Stimulated activated CD4-positive, alpha-beta T cell treated with anti-CD3 and anti-CD28 coated beads, TNF-alpha, amount 100 ng/mL, for 4 hours (primary cell): ENCODE results near the gene SYNDIG1.
"Not testable (repeated sequence)": the region's sequence is repeated elsewhere in the genome, so short reads cannot be mapped to it uniquely, and the experiment has no call there.

Experiments used
- DNase-seq, 3 experiments: peaks; one replicate each; pipeline ENCODE4 v3.0.0-alpha.2; 2020; ENCODE audit warnings: low read depth in 3 of 3

The SYNDIG1 gene

DNA sequence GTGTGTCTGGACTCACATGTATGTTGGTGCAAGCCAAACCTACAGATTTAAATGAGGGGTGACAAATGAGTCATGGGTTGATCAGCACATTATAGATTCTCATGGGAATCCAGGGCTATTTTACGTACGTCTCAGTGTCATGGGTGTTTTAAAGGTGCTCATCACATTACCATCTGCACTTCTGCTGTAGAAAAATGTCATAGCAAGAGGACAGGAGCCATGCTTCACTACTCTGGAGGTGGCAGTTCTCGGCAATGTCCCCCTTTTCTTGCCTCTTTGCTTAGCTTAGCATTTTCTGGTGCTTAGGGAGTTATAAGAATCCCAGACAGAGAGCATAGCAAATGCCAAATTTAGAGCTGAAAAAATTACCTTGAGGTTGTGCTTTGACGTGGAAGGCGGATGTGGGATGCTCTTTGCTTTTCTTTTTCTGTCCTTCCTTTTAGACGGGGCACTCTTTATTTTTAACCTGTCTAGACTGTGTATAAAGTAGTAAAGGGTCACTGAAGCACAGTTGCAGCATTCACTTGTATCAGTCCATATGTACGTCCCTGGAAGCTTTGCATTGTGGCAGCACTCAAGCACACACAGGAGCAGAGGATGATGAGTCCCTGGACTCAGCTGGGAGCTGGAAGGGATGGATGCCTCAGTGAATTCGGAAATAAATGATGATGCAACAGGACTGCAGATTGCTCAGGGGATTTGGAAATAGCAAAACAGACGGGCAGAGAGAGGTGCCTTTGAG, 139.7 kb downstream of the SYNDIG1 start:
- no peak for DNase-seq

DNA sequence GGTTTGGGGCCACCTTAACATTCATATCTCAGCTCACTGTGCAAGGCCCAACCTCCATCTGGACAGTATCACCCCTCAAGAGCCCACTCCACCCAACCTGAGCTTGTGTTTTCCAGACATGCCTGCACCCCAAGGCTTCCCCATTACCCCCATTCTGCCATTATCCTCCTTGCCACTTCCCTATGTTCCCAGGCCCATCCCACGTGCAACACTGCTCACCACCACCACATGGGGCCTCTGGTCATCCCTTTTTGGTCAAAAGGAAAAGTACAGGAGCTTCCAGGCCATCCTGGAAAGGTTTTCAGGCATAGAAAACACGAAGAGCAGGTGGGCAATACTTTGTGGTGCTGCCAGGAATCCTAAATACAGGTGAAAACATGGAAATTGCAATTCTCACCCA, 140.3 kb downstream of the SYNDIG1 start:
- DNase-seq: no peak

DNA sequence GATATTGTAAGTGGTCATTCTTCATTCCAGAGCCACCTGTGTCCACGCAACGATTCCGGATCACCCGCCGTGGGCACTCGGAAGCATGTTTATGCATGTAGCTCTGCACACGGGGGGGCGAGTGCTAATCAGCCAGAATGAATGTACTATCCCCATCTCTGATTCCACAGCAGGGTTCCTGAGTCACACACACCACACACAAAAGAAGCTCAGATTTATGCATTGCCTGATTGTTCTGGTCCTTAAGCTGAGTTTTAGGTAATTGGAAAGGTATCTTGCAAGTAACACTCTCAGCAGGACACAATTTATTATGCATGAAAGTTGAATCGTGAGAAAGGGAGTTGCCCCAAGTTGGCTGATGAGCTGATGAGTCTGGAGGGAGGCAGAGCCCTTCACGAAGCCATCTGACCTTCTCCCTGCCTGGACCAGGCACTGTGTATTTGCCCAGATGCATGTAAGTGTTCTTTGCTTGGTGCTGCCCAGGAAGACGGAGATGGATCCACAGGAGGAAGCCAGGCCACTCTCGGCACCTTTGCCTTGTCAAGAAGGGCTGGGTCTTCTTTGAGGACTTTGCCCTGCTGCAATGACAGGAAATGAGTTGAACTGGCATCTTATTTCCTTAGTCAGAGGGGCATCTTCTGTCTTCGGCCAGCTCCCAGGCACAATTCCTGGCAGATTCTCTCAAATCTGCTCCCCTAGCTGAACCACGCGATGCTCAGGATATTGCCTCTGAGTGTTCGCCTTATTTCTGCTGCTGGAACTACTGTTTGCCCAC, 141.1 kb downstream of the SYNDIG1 start:
- no peak for DNase-seq

DNA sequence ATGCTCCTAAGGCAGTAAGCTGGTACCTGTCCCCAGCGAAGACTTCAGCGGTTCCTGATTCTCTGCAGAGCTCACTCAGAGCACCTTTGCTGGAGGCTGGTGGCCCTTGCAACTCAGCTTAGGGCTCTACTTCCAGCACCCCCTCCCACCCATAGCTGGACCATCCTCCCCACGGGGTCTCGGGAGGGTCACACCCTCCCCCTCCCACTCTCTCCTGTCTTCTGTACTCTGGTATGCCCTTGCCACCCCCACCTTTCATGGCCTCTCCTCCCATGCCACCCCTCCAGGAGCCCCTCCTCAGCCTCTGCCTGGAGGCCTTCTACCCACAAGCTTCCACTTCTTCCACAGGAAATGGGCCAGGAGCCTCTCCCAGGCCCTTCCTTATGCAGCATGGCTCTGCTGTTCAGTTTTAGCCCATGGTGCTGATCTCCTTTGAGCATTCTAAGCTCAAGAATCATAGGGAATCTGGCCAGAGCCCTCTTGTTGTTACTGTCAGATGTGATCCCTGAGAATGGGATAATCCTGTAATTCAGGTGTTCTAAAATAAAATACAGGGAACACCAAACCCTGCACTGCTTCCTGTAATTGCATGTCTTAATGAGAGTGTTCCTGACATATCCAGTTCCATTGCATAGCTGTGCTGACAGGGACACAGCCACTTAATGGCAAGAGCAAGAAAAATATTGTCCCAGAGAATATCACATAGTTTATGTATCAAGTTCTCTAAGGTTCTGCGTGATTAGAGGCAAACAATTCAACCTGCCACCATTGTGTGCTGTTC, 142.1 kb downstream of the SYNDIG1 start:
- DNase-seq: no peak

DNA sequence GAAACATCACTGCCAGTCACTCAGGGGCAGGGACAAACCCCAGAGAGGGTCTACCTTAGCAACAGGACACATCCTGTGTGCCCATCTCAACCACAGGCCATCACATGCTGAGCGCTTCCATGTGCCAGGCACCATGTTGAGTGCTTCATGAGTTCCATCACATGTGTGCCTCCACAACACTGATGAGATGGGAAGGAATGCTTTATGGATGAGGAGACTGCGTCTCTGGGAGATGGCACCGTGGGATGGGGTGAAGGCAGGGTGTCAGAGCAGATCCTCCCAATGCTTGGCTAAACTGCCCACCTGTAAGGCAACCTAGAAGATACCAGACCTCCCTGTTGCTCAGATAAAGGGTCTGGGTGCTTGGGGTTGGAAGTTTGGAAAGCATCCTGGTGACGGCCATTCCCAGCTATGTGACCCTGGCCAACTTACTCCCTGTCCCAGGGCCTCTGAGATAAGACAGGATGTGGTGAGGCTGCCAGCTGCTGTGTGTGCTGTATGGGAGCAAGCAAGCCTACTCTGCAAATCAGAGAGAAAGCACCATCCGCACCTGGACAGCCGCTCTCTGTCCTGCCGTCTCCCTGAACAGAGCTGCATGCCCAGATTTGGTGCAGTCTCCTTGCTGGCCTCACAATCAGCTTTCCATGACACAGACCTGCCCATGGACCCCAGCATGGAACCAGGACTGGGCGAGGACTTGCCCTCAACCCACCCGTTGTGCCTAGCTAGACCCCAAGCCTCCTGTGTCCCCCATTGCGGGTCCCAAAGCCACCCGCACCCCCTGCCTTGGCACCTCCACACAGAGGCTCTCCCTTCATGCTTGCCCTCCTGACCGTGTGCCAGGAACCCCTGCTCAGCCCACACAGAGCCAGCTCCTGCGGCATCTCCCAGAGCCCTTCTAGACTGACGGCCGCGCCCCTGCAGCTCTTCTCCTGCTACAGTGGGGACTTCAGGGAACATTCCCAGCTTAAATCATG, 143.7 kb downstream of the SYNDIG1 start:
- no peak for DNase-seq

DNA sequence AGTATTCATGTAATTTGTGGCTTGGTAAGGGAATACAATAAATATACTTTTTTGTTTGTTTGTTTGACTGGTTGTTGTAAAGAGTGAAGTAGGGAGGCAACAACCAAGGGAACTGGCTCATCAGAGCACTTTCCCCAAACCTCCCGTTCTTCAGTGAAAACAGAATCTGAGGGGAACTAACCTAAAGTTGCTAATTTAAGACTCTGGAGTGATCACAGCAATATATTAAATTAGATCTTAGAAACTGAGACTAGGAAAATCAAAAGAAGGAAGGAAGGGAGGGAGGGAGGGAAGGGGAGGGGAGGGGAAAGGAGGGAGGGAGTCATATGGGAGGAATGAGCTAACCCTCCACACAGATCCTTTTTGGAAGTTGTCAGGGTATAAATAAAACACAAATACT, 144.9 kb downstream of the SYNDIG1 start:
- DNase-seq: no peak

DNA sequence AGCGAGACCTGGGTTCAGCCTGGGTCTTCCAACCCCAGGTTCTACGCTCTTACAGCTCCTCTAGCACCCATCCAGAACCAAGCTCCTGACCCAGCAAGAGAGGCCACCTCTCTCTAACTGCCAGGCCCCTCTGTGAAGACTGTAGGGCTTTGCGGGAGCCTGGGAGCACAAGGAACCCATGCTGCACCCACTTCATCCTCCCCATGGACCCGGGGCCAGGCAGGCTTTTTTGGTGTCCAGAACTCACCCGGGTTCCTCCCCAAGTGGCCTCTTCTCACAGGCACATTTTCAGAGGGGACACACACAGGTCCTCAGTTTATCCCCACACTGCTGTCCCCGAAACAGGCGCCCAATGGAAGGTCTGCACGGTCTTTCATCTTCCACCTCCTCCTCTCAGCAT, 145.9 kb downstream of the SYNDIG1 start:
- no peak for DNase-seq

DNA sequence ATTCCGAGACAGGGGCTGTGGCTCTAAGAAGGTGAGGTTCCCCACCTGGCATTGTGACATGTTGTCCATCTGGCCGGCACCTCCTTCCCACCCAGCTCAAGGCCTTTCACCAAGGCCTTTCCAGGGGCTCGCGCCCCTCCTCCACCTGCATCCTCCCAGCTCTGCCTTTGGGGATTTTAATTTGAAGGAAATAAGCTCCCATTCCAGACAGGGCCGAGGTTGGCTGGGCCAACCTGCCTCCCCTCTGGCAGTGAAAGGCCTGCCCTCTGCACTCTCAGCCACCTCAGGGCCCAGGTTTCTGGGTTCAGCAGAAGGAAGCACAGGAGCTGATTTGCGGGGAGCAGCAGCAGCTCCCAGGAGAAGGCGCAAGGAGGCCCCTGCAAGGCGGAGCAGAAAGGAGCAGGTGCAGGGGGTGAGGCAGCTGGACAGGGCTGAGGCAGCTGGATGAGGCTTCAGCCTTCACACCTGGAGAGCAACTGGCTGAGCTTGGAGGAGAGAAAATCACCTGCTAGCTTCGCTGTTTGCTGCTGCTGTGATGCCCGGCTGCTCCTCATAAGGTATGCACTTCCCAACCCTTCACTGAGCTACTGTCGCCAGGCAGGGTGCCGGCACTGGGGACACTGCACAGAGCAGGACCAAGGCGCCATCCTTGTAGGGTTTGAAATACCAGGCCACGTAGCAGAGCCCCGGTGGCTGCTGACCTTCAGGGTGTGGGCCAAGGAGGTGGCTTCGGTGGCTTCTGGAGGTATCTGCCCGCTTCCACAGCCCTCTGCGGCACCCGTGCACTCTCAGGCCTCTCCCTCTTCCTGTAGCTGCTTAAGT, 147.0 kb downstream of the SYNDIG1 start:
- DNase-seq: no peak

DNA sequence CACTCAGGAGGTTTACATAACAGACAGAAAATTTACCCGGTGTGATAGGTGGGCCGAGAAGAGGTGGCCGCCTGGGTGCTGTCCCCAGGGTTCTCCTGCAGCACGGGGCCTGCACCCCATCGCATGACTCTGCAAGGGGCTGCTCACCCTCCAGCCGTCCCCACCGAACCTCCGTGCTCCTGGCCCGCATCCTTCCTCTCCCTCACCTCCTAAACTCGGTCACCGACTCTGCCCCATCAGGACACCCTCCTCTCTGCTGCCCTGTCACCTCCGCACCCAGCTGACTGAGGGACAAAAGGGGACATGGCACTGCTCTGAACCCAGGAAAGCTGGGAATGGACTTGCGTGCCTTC, 147.6 kb downstream of the SYNDIG1 start:
- DNase-seq: no peak

DNA sequence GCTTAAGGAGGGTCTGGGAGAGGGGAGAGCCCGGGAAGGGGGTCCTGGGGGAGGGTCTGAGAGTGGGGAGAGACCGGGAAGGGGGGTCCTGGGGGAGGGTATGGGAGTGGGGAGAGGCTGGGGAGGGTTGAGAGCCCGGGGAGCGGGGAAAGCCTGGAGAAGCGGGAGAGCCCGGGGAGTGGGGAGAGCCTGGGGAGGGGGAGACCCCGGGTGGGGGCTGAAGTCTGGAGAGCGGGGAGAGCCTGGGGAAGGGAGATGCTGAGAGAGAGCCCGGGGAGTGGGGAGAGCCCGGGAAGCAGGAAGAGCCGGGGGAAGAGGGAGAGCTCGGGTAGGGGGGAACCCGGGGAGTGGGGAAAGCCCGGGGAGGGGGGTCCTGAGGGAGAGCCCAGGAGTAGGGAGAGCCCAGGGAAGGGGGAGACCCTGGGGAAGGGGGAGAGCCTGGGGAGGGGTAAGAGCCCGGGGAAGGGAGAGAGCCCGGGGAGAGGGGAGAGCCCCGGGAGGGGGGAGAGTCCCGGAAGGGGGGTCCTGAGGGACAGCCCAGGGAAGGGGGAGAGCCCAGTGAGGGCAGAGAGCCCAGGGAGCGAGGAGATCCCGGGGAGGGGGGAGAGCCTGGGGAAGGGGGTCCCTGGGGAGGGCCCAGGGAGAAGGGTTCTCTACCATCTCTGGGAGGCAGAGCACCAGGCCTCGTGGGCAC, 148.5 kb downstream of the SYNDIG1 start:
- no peak for DNase-seq

DNA sequence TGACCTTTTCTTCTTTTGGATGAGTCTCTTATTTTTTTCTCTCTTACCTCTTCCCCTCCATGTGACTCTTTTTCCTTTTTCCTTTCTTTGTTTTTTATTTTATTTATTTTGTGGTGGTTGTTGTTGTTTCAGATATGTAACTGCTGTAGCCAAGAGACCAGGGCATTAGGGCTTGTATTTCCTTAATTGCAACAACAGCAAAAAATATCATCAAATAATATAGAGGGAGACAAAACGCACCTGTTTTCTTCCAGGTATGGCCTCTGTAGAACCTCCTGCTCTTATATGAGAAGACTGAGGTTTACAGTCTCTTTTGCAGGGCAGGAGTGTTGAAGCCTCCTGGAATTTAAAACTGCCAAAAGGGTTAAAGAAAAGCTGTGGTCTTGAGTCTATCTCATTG, 149.3 kb downstream of the SYNDIG1 start:
- no peak for DNase-seq

DNA sequence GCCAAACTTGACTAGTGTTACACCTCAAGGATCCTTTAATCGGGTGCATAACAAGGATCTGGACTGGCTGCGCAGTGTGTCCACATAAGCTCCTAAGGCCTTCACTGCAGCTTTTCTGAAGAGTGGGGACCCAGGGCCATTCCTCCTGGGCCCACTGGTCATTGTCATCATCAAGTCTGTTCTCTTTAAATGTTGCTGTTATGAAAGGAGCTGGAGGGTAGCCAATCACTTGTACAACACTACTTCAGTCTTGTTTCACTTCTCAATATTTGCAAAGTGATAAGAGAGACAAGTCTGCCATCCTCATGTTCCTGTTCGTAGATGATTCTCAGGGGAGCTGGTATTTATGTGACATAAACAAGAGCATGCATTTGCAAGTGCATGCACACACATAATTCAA, 149.8 kb downstream of the SYNDIG1 start:
- DNase-seq: no peak

DNA sequence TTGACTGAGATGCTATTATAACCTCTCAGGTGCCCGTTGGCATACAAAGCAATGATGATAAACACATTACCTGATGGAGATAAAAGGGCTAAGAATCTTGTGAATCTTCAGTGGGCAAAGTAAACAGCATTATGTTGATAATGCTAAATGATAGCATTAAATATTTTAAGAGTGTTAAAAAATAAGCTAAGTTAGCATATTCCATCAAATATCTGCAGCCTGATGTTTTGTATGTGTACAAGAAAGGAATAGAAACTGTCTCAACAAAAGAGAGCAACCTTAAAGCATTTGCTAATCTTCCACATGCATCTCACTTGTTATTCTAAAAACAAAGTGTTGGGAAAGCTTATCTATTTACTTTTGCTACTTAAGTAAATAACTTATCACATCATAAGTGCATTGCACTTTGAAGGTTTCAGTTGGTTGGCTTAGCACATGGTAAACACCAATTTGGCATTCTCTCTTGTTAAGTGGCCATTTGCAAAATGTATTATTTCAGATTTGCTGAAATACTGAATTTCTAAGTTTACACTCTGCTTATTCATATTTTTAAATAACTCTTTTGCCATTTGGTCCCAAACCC, 151.6 kb downstream of the SYNDIG1 start:
- DNase-seq: no peak

DNA sequence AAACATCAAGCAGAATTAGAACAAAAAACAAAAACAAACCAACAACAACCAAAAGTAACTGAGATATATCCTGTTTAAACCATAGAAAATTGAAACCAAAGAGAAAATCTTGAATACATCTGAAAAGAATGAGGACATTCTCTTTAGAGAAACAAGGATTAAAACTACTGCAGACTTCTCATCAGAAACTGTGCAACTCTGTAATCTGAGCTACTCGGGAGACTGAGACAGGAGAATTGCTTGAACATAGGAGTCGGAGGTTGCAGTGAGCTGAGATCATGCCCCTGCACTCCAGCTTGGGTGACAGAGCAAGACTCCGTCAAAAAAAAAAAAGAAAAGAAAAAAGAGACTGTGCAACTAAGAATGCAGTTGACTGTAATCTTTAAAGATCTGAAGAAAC, 153.4 kb downstream of the SYNDIG1 start:
- no peak for DNase-seq

DNA sequence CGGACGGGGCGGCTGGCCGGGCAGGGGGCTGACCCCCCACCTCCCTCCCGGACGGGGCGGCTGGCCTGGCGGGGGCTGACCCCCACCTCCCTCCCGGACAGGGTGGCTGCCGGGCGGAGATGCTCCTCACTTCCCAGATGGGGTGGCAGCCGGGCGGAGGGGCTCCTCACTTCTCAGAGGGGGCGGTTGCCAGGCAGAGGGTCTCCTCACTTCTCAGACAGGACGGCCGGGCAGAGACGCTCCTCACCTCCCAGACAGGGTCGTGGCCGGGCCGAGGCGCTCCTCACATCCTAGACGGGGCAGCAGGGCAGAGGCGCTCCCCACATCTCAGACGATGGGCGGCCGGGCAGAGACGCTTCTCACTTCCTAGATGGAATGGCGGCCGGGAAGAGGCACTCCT, 156.7 kb downstream of the SYNDIG1 start:
- DNase-seq: not testable (repeated sequence)

DNA sequence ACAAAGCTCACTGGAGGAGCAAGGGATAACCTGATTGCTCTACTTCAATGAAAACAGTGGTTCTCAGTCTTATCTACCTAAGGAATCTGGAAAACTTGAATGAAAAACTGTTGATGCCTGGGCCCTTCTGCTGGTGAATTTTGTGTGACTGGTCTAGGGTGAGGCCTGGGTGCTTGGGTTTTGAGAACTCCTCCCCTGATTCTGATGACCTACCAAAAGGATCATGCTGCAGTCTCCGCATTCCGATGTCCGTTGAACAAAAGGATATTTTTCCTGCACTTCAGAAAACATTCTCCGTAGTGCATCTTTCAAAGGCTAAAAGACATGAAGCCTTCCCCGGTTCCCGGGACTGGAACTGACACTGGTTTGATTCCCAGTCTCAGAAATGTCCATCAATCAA, 157.9 kb downstream of the SYNDIG1 start:
- DNase-seq: no peak

DNA sequence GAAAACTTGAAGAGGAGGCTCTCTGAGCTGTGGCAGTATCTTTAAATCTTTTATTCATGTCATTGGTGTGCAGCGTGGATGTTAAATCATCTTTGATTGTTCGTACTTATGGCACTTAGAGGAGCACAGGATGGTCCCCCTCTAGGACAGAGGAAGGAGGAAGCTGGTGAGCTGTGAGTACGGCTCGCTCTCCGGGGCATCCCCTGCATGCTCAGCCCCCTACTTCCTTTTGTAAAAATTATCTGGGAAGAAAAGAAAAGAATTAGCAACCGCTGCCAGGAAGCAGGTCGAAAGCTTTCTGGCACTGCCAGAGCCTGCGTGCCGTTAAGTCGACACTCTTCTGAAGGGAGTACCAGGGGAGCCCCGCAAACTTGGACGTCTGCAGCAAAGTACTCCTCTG, 158.5 kb downstream of the SYNDIG1 start:
- no peak for DNase-seq

DNA sequence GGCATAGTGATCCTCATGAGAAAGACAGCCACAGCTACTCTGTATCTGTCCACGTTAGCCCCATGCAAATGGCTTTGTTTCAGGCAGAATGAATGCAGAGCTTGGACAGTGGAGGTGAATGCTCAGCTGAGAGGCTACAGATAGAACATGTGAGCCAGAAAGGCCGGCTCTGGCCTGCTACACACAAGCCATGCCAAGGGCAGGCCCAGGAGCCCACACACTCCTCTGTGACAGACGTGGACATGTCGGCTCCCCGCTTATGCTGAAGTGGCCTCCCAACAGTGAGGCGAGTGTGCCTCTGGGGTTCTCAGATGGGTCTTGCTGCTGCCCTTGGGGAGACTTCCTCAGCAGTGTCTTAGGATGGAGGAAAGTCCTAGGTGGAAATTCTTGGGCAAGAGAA, 159.6 kb downstream of the SYNDIG1 start:
- no peak for DNase-seq

DNA sequence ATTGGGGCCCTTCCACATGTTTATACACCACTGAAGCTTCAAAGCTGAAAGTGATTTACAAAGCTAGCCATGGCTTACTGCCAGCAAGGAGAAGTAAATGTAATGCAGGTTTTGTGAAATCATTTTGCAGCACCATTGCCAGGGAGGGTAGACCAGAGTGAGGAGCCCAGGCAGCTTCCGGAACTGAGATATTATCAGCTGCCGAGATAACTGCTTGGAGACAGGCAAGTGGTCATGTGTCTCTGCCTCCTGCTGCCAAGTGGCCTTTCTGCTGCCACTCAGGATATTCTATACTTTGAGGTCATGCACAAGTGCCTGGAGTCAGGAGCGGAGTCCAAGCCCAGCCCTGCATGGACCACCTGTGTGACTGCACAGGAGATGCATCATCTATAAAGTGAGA, 160.2 kb downstream of the SYNDIG1 start:
- DNase-seq: no peak
